MM.1S (cell line): ENCODE results near the gene PLCB1.

Experiments used
- DNase-seq: peaks from one replicate; pipeline ENCODE4 v3.0.0-alpha.2; 2015
- H2AFZ ChIP-seq: fragments of 300-600 bp; sonication (generic); 2 replicates; pipeline ENCODE4 v1.6.0; 2016; ENCODE audit warnings: antibody characterized with exemption, low read length
- H3F3A ChIP-seq: fragments of 300-600 bp; sonication (generic); 2 replicates; pipeline ENCODE4 v1.6.1; 2016; ENCODE audit warnings: mild to moderate bottlenecking, antibody characterized with exemption, low read length, moderate library complexity, mixed read lengths; ENCODE audit not compliant: insufficient read depth
- H3K27ac ChIP-seq: fragments of 300-600 bp; sonication (generic); 2 replicates; pipeline ENCODE4 v1.5.1; 2016; ENCODE audit warnings: mild to moderate bottlenecking, low read length
- H3K27me3 ChIP-seq: fragments of 300-600 bp; sonication (generic); replicated peaks from 2 replicates; pipeline ENCODE4 v1.6.0; 2016; ENCODE audit warnings: low read length; ENCODE audit not compliant: insufficient read depth
- H3K36me3 ChIP-seq: fragments of 300-600 bp; sonication (generic); replicated peaks from 2 replicates; pipeline ENCODE4 v1.6.1; 2016; ENCODE audit warnings: mild to moderate bottlenecking, low read length, mixed read lengths; ENCODE audit not compliant: insufficient read depth
- H3K4me1 ChIP-seq: fragments of 300-600 bp; sonication (generic); 2 replicates; pipeline ENCODE4 v1.6.1; 2016; ENCODE audit warnings: low read length, mixed read lengths
- H3K4me2 ChIP-seq: fragments of 300-600 bp; sonication (generic); 2 replicates; pipeline ENCODE4 v1.6.0; 2016; ENCODE audit warnings: low read depth, low read length
- H3K4me3 ChIP-seq: fragments of 300-600 bp; sonication (generic); 2 replicates; pipeline ENCODE4 v1.5.1; 2016; ENCODE audit warnings: low read length, mixed read lengths
- H3K79me2 ChIP-seq: fragments of 300-600 bp; sonication (generic); 2 replicates; pipeline ENCODE4 v1.6.1; 2016; ENCODE audit warnings: mixed run types, low read length, mixed read lengths
- H3K9ac ChIP-seq: fragments of 300-600 bp; sonication (generic); 2 replicates; pipeline ENCODE4 v1.6.1; 2016; ENCODE audit warnings: low read length, mixed read lengths
- H3K9me2 ChIP-seq: fragments of 300-600 bp; sonication (generic); replicated peaks from 2 replicates; pipeline ENCODE4 v1.6.1; 2016; ENCODE audit warnings: mild to moderate bottlenecking, low read length, mixed read lengths; ENCODE audit not compliant: insufficient read depth
- H3K9me3 ChIP-seq: fragments of 300-600 bp; sonication (generic); replicated peaks from 2 replicates; pipeline ENCODE4 v1.6.1; 2016; ENCODE audit warnings: mild to moderate bottlenecking, low read length, mixed read lengths; ENCODE audit not compliant: insufficient read depth
- H4K20me1 ChIP-seq: fragments of 300-600 bp; sonication (generic); 2 replicates; pipeline ENCODE4 v1.6.1; 2016; ENCODE audit warnings: mild to moderate bottlenecking, low read length, moderate library complexity, mixed read lengths; ENCODE audit not compliant: insufficient read depth
- CTCF ChIP-seq: fragments of 300-600 bp; sonication (generic); IDR thresholded peaks from 2 replicates; pipeline ENCODE4 v1.5.1; 2016; ENCODE audit warnings: antibody characterized with exemption, low read length, mixed read lengths
- EZH2 ChIP-seq: fragments of 300-600 bp; sonication (generic); optimal IDR thresholded peaks from 2 replicates; pipeline ENCODE3; 2017; ENCODE audit warnings: low read depth, mild to moderate bottlenecking, antibody characterized with exemption, low read length, mixed read lengths
- EZH2phosphoT487 ChIP-seq: fragments of 300-600 bp; sonication (generic); IDR thresholded peaks from 2 replicates; pipeline ENCODE4 v1.6.1; 2018; ENCODE audit warnings: antibody characterized with exemption, low read length

PLCB1 gene

GRCh38 chr20:8547035-8547650, 415.1 kb downstream of the PLCB1 start:
- DNase-seq: no peak
- no peak overlapping the region for H2AFZ ChIP-seq
- no peaks in the 10 kb centered on the region for H4K20me1 ChIP-seq
- H3K27ac ChIP-seq: no peak overlapping the region
- no peak overlapping the region for H3K4me3 ChIP-seq
- H3K4me1 ChIP-seq: no peaks in the 10 kb centered on the region
- no peaks in the 10 kb centered on the region for H3K79me2 ChIP-seq
- TF ChIP-seq EZH2phosphoT487: no peak
- TF ChIP-seq EZH2: no peak
- TF ChIP-seq CTCF: no peak
- no peaks in the 10 kb centered on the region for H3K9me3 ChIP-seq
- no peak overlapping the region for H3K9ac ChIP-seq
- H3K9me2 ChIP-seq: no peaks in the 10 kb centered on the region
- H3K36me3 ChIP-seq: no peaks in the 10 kb centered on the region
- no peak overlapping the region for H3K4me2 ChIP-seq
- H3K27me3 ChIP-seq: no peaks in the 10 kb centered on the region
- no peaks in the 10 kb centered on the region for H3F3A ChIP-seq

- Histone ChIP-seq H3K79me2 (no peaks in the 10 kb centered on the region), H3K27ac (no peak overlapping the region), H3K9me3 (no peaks in the 10 kb centered on the region), H3K4me2 (no peak overlapping the region), H3K27me3 (no peaks in the 10 kb centered on the region), H3K9ac (no peak overlapping the region), H3F3A (no peaks in the 10 kb centered on the region), H3K4me1 (no peaks in the 10 kb centered on the region), H3K36me3 (no peaks in the 10 kb centered on the region), H2AFZ (no peak overlapping the region), H3K9me2 (no peaks in the 10 kb centered on the region), H3K4me3 (no peak overlapping the region), H4K20me1 (no peaks in the 10 kb centered on the region)
- no peak for DNase-seq
- TF ChIP-seq EZH2: no peak
- no peak for TF ChIP-seq EZH2phosphoT487
- TF ChIP-seq CTCF: no peak
Observed at GRCh38 chr20:8547968-8548588, 416.0 kb downstream of the PLCB1 start.

GRCh38 chr20:8549192-8549591, 417.1 kb downstream of the PLCB1 start:
- Histone ChIP-seq H3K9ac (no peak overlapping the region), H3K9me2 (no peaks in the 10 kb centered on the region), H3K9me3 (no peaks in the 10 kb centered on the region), H3K4me3 (no peak overlapping the region), H3K79me2 (no peaks in the 10 kb centered on the region), H3K36me3 (no peaks in the 10 kb centered on the region), H3K4me1 (no peaks in the 10 kb centered on the region), H3F3A (no peaks in the 10 kb centered on the region), H3K4me2 (no peak overlapping the region), H2AFZ (no peak overlapping the region), H4K20me1 (no peaks in the 10 kb centered on the region), H3K27ac (no peak overlapping the region), H3K27me3 (no peaks in the 10 kb centered on the region)
- DNase-seq: no peak
- TF ChIP-seq EZH2: no peak
- TF ChIP-seq EZH2phosphoT487: no peak
- TF ChIP-seq CTCF: no peak
